ENCODE data around the gene PPP1R12B. TPM values are rescaled to one million over a fixed set of nuclear protein-coding genes. Genes with fewer than 3 reads are reported as not detected.
"Not testable (repeated sequence)": the region's sequence is repeated elsewhere in the genome, so short reads cannot be mapped to it uniquely, and the experiment has no call there.

PPP1R12B gene
- polyA plus RNA-seq, 3 donors: 13.3 to 23.1 (median 20.4) TPM

DNA sequence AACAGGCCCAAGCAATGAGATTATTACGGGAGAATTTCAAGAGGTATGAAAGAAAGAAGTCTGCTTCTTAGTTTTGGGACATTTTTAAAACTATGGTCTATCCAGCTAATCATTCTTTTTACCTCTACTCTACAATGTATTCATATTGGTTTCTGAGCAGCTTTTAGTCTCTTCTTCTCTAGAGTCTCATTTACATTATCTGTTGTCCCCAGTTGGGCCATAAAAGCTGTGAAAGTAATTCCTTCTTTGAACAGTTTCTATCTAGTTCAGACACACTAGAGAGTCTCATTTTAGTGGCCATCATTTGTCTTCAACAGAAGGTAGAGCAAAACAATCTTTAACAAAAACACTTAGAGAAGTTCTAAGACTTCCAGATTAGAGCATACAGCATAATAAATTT is 204.6 kb downstream of the PPP1R12B start:
- not testable (repeated sequence) for DNase-seq

- no peak for DNase-seq
Observed at GRCh38 chr1:202553560-202554038, 205.1 kb downstream of the PPP1R12B start.

- not testable (repeated sequence) for DNase-seq
Observed at GRCh38 chr1:202554619-202555018, 206.1 kb downstream of the PPP1R12B start.

- DNase-seq: not testable (repeated sequence)
Observed at GRCh38 chr1:202556037-202556436, 207.5 kb downstream of the PPP1R12B start.

GRCh38 chr1:202557662-202558061 is 209.2 kb downstream of the PPP1R12B start:
- not testable (repeated sequence) for DNase-seq

DNA sequence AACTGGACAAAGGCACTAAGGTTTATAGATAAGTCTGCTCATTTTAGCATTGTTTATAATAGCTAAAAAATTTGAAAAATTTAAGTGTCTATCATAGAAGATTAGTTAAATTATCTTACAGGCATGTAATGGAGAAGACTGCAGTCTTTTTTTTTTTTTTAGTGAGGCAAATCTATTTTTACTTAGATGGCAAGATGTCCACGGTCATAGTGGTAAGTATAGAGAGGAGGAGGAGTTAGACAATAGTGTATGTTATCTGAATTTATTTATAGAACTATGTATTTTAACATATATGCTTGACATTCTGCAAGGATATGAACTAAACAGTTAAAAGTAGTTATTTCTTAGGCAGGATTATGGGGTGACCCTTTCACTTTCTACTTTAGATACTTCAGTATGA is 212.7 kb downstream of the PPP1R12B start:
- DNase-seq: no peak

GRCh38 chr1:202561726-202562443 is 213.4 kb downstream of the PPP1R12B start:
- DNase-seq: no peak

DNA sequence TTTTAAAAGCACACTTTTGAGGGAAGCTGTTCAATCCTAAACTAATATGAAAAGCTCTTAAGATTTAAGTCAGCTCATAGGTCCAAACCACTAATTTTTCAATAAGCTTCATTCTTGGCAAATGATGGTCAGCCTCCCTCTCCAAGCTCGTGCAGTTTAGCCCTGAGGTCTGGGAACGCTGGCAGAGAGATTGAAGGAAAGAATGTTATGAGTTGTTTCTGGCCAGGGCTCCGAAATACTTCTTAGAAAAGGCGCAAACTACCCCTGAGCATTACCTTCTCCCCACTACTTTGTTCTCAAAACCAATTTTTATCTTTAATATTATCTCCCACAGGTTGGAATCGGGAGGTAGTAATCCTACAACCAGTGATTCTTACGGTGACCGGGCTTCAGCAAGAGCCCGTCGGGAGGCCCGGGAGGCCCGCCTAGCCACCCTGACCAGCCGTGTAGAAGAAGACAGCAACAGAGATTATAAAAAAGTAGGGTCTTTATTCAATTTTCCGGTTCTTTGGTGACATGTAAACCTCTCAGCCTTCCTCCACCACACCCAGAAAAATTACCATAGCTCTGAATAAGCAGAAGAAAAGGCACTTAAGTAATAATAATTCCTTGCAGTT is 214.1 kb downstream of the PPP1R12B start:
- no peak for DNase-seq

DNA sequence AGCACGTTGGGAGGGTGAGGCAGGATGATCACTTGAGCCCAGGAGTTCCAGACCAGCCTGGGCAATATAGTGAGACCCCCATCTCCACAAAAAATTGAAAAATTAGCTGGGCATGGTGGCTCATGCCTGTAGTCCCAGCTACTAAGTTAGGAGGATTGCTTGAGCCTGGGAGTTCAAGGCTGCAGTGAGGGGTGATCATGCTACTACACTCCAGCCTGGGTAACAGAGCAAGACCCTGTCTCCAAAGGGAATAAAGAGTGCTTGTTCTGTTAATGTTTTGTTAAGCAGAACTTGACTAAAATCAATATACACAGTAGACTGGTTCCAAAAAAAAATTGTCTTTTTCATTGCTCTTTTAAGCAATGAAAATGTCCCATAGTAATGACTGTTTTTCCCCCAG is 215.3 kb downstream of the PPP1R12B start:
- DNase-seq: no peak

- no peak for DNase-seq
Observed at GRCh38 chr1:202564958-202565495, 216.5 kb downstream of the PPP1R12B start.

DNA sequence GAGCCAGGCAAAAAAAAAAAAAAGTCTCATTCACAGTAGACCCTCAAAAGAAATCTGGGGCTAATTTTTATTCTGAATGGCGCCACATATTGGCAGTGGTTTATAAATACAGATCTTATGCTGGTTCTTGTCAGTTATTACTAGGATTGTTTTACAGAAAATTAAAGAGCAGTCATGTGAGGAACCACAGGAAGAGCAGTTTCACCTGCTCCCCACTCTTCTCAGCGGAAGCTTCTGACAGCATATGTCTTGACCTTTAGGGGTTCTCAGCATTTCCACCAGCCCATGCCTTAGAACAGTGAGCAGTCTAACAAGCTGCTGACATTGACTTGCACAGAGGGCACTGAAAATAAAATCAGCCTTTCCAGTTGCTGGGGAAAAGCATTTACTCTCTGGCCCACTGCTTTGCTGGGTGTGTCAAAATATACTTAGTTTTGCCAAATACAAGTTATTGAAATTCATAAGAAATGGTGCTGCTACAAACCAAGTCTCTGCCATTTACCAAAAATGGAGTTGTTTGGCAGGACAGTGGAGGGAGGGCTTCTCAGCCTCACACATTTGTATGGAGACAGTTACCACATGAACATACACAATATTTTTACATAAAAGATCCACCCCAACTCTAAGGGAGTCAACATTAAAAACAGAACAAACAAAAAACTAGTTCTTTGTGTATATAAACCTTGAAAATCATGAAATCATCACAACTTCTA is 217.5 kb downstream of the PPP1R12B start:
- no peak for DNase-seq

DNA sequence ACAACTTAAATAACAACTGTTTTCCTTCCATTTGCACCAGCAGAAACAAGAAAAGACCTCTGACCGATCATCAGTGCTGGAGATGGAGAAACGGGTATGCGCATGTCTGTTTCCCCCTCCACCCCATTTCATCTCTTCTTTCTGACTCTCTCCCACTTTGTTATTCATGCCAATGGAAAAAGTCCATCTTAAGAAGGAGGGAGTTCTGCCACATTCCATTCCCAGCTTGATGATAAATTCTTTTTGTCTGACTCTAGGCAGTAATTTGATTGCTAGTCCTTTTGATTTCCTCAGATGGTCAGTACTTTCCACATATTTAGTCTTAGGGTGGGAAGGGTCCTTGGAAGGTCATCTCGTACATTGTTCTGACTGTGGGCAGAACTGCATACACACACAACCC is 219.2 kb downstream of the PPP1R12B start:
- no peak for DNase-seq

- no peak for DNase-seq
Observed at GRCh38 chr1:202568410-202568809, 219.9 kb downstream of the PPP1R12B start.

DNA sequence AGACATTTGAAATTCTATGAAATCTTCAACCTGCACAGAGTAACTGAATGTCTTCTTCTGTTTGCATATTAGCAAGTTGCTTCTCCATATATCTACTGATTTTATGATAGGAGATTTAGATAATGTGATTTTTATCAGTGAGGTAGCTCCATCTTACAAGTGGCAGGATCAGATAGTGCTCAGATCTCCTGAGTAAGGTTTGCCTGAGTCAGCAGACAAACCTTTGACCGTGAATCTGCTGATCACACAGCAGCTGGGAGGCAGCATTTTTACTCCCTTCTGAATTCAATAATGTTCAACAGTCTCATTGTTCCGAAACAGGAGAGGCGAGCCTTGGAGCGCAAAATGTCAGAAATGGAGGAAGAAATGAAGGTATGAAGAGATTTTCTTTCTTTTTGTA is 220.3 kb downstream of the PPP1R12B start:
- no peak for DNase-seq

GRCh38 chr1:202569393-202570322 is 221.2 kb downstream of the PPP1R12B start:
- DNase-seq: no peak

GRCh38 chr1:202571719-202572339 is 223.3 kb downstream of the PPP1R12B start:
- no peak for DNase-seq

DNA sequence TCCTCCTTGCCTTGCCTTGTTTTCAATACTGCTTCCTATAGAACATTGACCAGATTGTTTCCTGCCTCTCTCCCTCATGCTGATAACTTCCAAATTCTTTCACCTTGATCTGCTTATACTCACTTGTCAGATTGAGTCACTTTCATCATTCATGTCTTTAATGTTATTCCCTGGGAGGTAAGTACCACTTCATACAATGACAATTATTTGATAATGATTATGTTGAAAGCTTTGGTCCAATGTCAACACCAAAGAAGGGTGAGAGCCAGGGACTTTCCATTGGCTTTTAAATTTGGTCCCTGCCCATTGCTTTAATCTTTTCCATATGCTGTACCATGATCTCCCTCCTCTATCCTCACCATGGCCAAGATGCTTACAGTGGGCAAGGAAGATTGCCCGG is 224.4 kb downstream of the PPP1R12B start:
- no peak for DNase-seq

DNA sequence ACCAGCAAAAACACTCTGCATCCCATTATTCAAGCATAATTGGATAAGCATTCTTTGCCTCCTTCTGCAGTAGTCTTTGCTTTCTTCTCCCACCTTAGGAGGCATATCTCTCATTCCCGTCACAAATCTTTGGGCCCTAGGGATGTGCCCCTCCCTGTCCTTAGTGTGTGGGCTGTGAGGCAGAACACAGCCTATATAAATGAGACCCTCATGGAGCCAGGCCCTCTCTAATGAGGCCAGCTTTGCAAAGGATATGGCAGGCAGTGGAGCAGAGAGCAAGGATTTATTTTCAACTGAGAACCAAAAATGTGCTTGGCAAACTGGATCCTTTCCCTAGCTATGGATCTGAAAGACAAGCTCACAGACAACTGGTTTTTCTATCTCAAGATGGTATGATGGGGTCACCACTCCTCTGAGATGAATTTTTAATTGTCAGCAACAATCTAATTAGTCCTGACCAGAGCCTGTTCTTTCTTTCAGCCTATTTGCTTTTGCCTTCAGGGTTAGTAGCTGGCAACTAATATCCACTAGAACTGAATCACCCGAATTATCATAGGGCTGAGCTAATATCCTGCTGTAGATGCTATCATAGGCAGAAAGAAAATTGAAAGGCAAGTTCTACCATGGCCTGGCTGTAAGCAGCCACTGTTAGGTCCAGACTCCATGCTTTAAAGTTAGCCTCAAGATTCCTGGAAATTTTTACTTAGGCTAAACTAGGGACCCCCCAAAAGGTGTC is 227.6 kb downstream of the PPP1R12B start:
- DNase-seq: no peak

DNA sequence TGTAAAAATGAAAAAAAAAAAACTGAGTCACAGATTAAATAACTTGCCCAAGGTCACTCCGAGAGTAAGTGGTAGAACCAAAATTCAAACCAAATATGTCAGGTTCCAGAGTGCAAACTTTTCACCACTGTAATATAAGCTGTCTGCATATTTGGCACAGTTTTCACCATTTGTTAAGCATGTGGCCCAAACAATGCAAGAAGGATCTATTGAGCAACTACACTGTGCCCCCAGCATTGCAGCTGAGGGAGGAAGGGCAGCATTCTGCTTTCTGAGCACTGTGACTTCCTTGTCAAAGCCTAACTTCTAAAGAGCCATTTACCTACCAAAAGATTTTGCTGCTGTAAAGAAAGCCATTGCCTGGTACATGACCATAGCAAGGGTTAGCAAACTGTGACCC is 228.3 kb downstream of the PPP1R12B start:
- no peak for DNase-seq

- no peak for DNase-seq
Observed at GRCh38 chr1:202577381-202577780, 228.9 kb downstream of the PPP1R12B start.
